ENCODE measurements around the gene PALM3. TPM values are rescaled to one million over a fixed set of nuclear protein-coding genes. Genes with fewer than 3 reads are reported as not detected.
A peak's percentile ranks its signal among the peaks of the same experiment; 100 is the strongest.

The PALM3 gene
- total RNA-seq, 4 donors from 2014 or later = 0.30 to 2.7 (median 0.53) TPM

- Histone ChIP-seq H3K4me3 (no peak overlapping the region), H3K4me1 (peaks cover 0 to 7% (median 0%) of the 10 kb centered on the region in 4 donors), H3K27ac (no peak overlapping the region), H3K27me3 (no peaks in the 10 kb centered on the region), H3K9me3 (no peaks in the 10 kb centered on the region), H3K36me3 (peaks cover under 1 to 97% (median 11%) of the 10 kb centered on the region in 3 donors)
- 94 to 95% methylated on average over 6 of the region's 6 CpGs for WGBS, 2 donors
- no peak for TF ChIP-seq POLR2A (IDR thresholded peaks at IDR 0.05)
- no peak for TF ChIP-seq CTCF (IDR thresholded peaks at IDR 0.05)
- no peak for TF ChIP-seq EP300 (IDR thresholded peaks at IDR 0.05)
- DNase-seq (ENCODE audit: low spot score in 2 of 2) = no peak
These were observed 39.2 kb upstream of the PALM3 start for GRCh38 chr19:14101003-14101545.

GRCh38 chr19:14097532-14098151 is 35.8 kb upstream of the PALM3 start:
- no peak for TF ChIP-seq EP300 (IDR thresholded peaks at IDR 0.05)
- TF ChIP-seq CTCF (IDR thresholded peaks at IDR 0.05) = peak in 1 of 5 experiments; percentile 5
- no peak for TF ChIP-seq POLR2A (IDR thresholded peaks at IDR 0.05)
- Histone ChIP-seq H3K4me3 (no peak overlapping the region), H3K4me1 (peaks cover 0 to 7% (median 0%) of the 10 kb centered on the region in 4 donors), H3K36me3 (peaks cover 0 to 83% (median 11%) of the 10 kb centered on the region in 3 donors), H3K9me3 (peaks cover 0 to 11% (median 3%) of the 10 kb centered on the region in 4 donors), H3K27me3 (no peaks in the 10 kb centered on the region), H3K27ac (no peak overlapping the region)
- no peak for DNase-seq (ENCODE audit: low spot score in 2 of 2)
- WGBS, 2 donors = 71 to 81% methylated on average over 21 of the region's 21 CpGs

GRCh38 chr19:14096272-14096992 is 34.6 kb upstream of the PALM3 start:
- no peak overlapping the region for H3K27ac ChIP-seq
- 92 to 97% methylated on average over 8 to 11 of the region's 11 CpGs for WGBS, 2 donors
- H3K27me3 ChIP-seq = no peaks in the 10 kb centered on the region
- H3K36me3 ChIP-seq = peaks cover 0 to 71% (median 9%) of the 10 kb centered on the region in 3 donors
- peaks cover 0 to 8% (median 6%) of the 10 kb centered on the region in 4 donors for H3K4me1 ChIP-seq
- TF ChIP-seq POLR2A (IDR thresholded peaks at IDR 0.05) (no peak), EP300 (IDR thresholded peaks at IDR 0.05) (no peak), CTCF (IDR thresholded peaks at IDR 0.05) (no peak)
- H3K9me3 ChIP-seq = peaks cover 0 to 11% (median 3%) of the 10 kb centered on the region in 4 donors
- no peak overlapping the region for H3K4me3 ChIP-seq
- DNase-seq (ENCODE audit: low spot score in 2 of 2) = no peak

- H3K9me3 ChIP-seq = peaks cover 0 to 11% (median 3%) of the 10 kb centered on the region in 4 donors
- no peak overlapping the region for H3K4me3 ChIP-seq
- DNase-seq (ENCODE audit: low spot score in 2 of 2) = no peak
- H3K36me3 ChIP-seq = peaks cover 0 to 55% (median 0%) of the 10 kb centered on the region in 3 donors
- H3K4me1 ChIP-seq = peaks cover 0 to 10% (median 6%) of the 10 kb centered on the region in 4 donors
- 55 to 63% methylated on average over 7 of the region's 7 CpGs for WGBS, 2 donors
- TF ChIP-seq EP300 (IDR thresholded peaks at IDR 0.05) (no peak), CTCF (IDR thresholded peaks at IDR 0.05) (no peak)
- H3K27ac ChIP-seq = no peak overlapping the region
- H3K27me3 ChIP-seq = no peaks in the 10 kb centered on the region
These were observed 33.0 kb upstream of the PALM3 start for GRCh38 chr19:14094854-14095253.

Data from tibial nerve (tissue), 4 donors.